Rectal smooth muscle tissue (tissue), 1 donor: Measurements from ENCODE around the gene CAVIN2.

ENCODE experiments used
- H3K27ac ChIP-seq: one replicate; pipeline ENCODE4 v1.7.0; 2013; ENCODE audit warnings: low read depth, low read length, inconsistent platforms
- H3K27me3 ChIP-seq: one replicate; pipeline ENCODE4 v1.7.0; 2013; ENCODE audit warnings: low read length; ENCODE audit not compliant: control insufficient read depth, insufficient read depth
- H3K36me3 ChIP-seq: one replicate; pipeline ENCODE4 v1.7.0; 2013; ENCODE audit warnings: low read length; ENCODE audit not compliant: control insufficient read depth, insufficient read depth
- H3K4me1 ChIP-seq: one replicate; pipeline ENCODE4 v1.7.0; 2013; ENCODE audit warnings: low read length; ENCODE audit not compliant: control insufficient read depth, insufficient read depth
- H3K4me3 ChIP-seq: one replicate; pipeline ENCODE4 v1.7.0; 2013; ENCODE audit warnings: low read length
- H3K9ac ChIP-seq: one replicate; pipeline ENCODE4 v1.7.0; 2013; ENCODE audit warnings: low read length

CAVIN2 gene

GRCh38 chr2:191845876-191846514 is 893 bp downstream of the CAVIN2 start:
- peak overlapping the region; percentile 96 for H3K27ac ChIP-seq

GRCh38 chr2:191845248-191845715 is 1.6 kb downstream of the CAVIN2 start:
- Histone ChIP-seq H3K4me1 (peaks cover 7% of the 10 kb centered on the region), H3K27me3 (no peaks in the 10 kb centered on the region), H3K27ac (peak overlapping the region; percentile 96), H3K4me3 (peak overlapping the region; percentile 82), H3K36me3 (no peaks in the 10 kb centered on the region), H3K9ac (no peak overlapping the region)

More at GRCh38 chr2:191845876-191846514, 893 bp downstream of the CAVIN2 start:
- no peaks in the 10 kb centered on the region for H3K36me3 ChIP-seq
- H3K4me3 ChIP-seq, result peak overlapping the region; percentile 82
- H3K4me1 ChIP-seq, result peaks cover 4% of the 10 kb centered on the region
- no peaks in the 10 kb centered on the region for H3K27me3 ChIP-seq
- H3K9ac ChIP-seq, result peak overlapping the region; percentile 55

- H3K4me3 ChIP-seq, result peak overlapping the region; percentile 82
- H3K36me3 ChIP-seq, result no peaks in the 10 kb centered on the region
- H3K27ac ChIP-seq, result peak overlapping the region; percentile 96
- H3K9ac ChIP-seq, result peak overlapping the region; percentile 32
- H3K27me3 ChIP-seq, result no peaks in the 10 kb centered on the region
- peaks cover 11% of the 10 kb centered on the region for H3K4me1 ChIP-seq
These were observed 2.2 kb downstream of the CAVIN2 start for GRCh38 chr2:191844706-191845105.

- H3K36me3 ChIP-seq, result peaks cover 2% of the 10 kb centered on the region
- H3K4me3 ChIP-seq, result no peak overlapping the region
- no peak overlapping the region for H3K9ac ChIP-seq
- H3K4me1 ChIP-seq, result peaks cover 15% of the 10 kb centered on the region
- H3K27ac ChIP-seq, result no peak overlapping the region
- no peaks in the 10 kb centered on the region for H3K27me3 ChIP-seq
These were observed 6.0 kb downstream of the CAVIN2 start for GRCh38 chr2:191840921-191841320.

- H3K9ac ChIP-seq, result no peak overlapping the region
- peaks cover 5% of the 10 kb centered on the region for H3K36me3 ChIP-seq
- H3K27ac ChIP-seq, result no peak overlapping the region
- H3K27me3 ChIP-seq, result no peaks in the 10 kb centered on the region
- peaks cover 17% of the 10 kb centered on the region for H3K4me1 ChIP-seq
- H3K4me3 ChIP-seq, result peak overlapping the region; percentile 27
These were observed 6.7 kb downstream of the CAVIN2 start for GRCh38 chr2:191839918-191840804.

GRCh38 chr2:191838526-191838925 is 8.4 kb downstream of the CAVIN2 start:
- Histone ChIP-seq H3K4me3 (no peak overlapping the region), H3K27me3 (no peaks in the 10 kb centered on the region), H3K9ac (no peak overlapping the region), H3K36me3 (peaks cover 5% of the 10 kb centered on the region), H3K4me1 (peaks cover 17% of the 10 kb centered on the region), H3K27ac (no peak overlapping the region)

- H3K27me3 ChIP-seq, result no peaks in the 10 kb centered on the region
- peaks cover 17% of the 10 kb centered on the region for H3K4me1 ChIP-seq
- H3K9ac ChIP-seq, result no peak overlapping the region
- peaks cover 5% of the 10 kb centered on the region for H3K36me3 ChIP-seq
- H3K27ac ChIP-seq, result peak overlapping the region; percentile 28
- H3K4me3 ChIP-seq, result peak overlapping the region; percentile 8
These were observed 9.8 kb downstream of the CAVIN2 start for GRCh38 chr2:191836853-191837769.

- H3K4me1 ChIP-seq, result peaks cover 17% of the 10 kb centered on the region
- H3K4me3 ChIP-seq, result no peak overlapping the region
- no peak overlapping the region for H3K27ac ChIP-seq
- H3K27me3 ChIP-seq, result no peaks in the 10 kb centered on the region
- H3K9ac ChIP-seq, result no peak overlapping the region
- peaks cover 5% of the 10 kb centered on the region for H3K36me3 ChIP-seq
These were observed 10.4 kb downstream of the CAVIN2 start for GRCh38 chr2:191836471-191836852.

GRCh38 chr2:191835539-191836350 is 11.1 kb downstream of the CAVIN2 start:
- Histone ChIP-seq H3K4me3 (no peak overlapping the region), H3K36me3 (peaks cover 5% of the 10 kb centered on the region), H3K4me1 (peaks cover 17% of the 10 kb centered on the region), H3K9ac (no peak overlapping the region), H3K27ac (no peak overlapping the region), H3K27me3 (no peaks in the 10 kb centered on the region)

- H3K27me3 ChIP-seq, result no peaks in the 10 kb centered on the region
- no peak overlapping the region for H3K27ac ChIP-seq
These were observed 11.8 kb downstream of the CAVIN2 start for GRCh38 chr2:191835100-191835499.

GRCh38 chr2:191833356-191833755 is 13.5 kb downstream of the CAVIN2 start:
- Histone ChIP-seq H3K4me3 (no peak overlapping the region), H3K4me1 (peaks cover 8% of the 10 kb centered on the region), H3K36me3 (peaks cover 5% of the 10 kb centered on the region)

More at GRCh38 chr2:191835100-191835499, 11.8 kb downstream of the CAVIN2 start:
- no peak overlapping the region for H3K4me3 ChIP-seq
- H3K9ac ChIP-seq, result no peak overlapping the region
- H3K4me1 ChIP-seq, result peaks cover 14% of the 10 kb centered on the region
- peaks cover 5% of the 10 kb centered on the region for H3K36me3 ChIP-seq

More at GRCh38 chr2:191833356-191833755, 13.5 kb downstream of the CAVIN2 start:
- H3K27ac ChIP-seq, result no peak overlapping the region
- no peaks in the 10 kb centered on the region for H3K27me3 ChIP-seq
- no peak overlapping the region for H3K9ac ChIP-seq
